HepG2 (cell line): ENCODE results near the gene RUBCNL. TPM values are rescaled to one million over a fixed set of nuclear protein-coding genes. Genes with fewer than 3 reads are reported as not detected.

Experiments used
- ATAC-seq: fragments of 200-7000 bp; cut with Tn5 transposase; 3 replicates; pipeline ENCODE4 v1.9.1; 2020; ENCODE audit warnings: mild to moderate bottlenecking, moderate library complexity
- BruUV-seq: library from RNA; stranded (reverse); fragments of 400-500 nt; replicated peaks from 2 replicates; lab custom pipeline; 2021; lab: Mats Ljungman, UMichigan
- CTCF ChIA-PET: fragments of 300-600 bp; formaldehyde crosslinking; extraction: SDS; loops from one replicate; lab custom pipeline; 2021; ENCODE audit warnings: low total read pairs, inconsistent platforms, low intra/inter-chr PET ratio; lab: Yijun Ruan, JAX
- POLR2A ChIA-PET: fragments of 350-600 bp; sonication (Branson Sonifier 250); formaldehyde crosslinking; loops from one replicate; lab custom pipeline; 2020; ENCODE audit warnings: antibody characterized with exemption, inconsistent platforms; lab: Yijun Ruan, JAX
- DNase-seq: peaks from one replicate; pipeline ENCODE4 v3.0.0-alpha.2; 2015; ENCODE audit warnings: low spot score
- FAIRE-seq: peaks from 3 replicates; lab custom pipeline; 2011; peaks lifted over from hg19 to GRCh38; lab: Jason Lieb, UNC
- H2AFZ ChIP-seq: one replicate; pipeline ENCODE4 v1.6.1; 2011; ENCODE audit warnings: low read length, inconsistent platforms
- H3K27ac ChIP-seq: fragments of 300-600 bp; 3 replicates; pipeline ENCODE4 v1.8.0; 2011; ENCODE audit warnings: mixed run types, mild to moderate bottlenecking, mixed read lengths, low read length, inconsistent platforms; ENCODE audit not compliant: insufficient read depth; ENCODE audit errors: extremely low read length
- H3K27me3 ChIP-seq, 2 experiments: fragments of 200-600 bp in 1 of 2; 2 replicates in 1 of 2; 3 replicates in 1 of 2; pipeline versions ENCODE4 v1.6.0 to v1.8.0; 2011; ENCODE audit warnings: low read length in 2 of 2, mild to moderate bottlenecking in 2 of 2, moderate library complexity in 2 of 2, inconsistent platforms in 1 of 2; ENCODE audit not compliant: insufficient read depth in 2 of 2, control insufficient read depth in 1 of 2
- H3K36me3 ChIP-seq, 2 experiments: fragments of 200-600 bp in 1 of 2; replicated peaks in 1 of 2; 2 replicates in 1 of 2; 3 replicates in 1 of 2; pipeline versions ENCODE4 v1.5.1 to v1.8.0; 2011; ENCODE audit warnings: low read length in 2 of 2, inconsistent platforms in 1 of 2; ENCODE audit not compliant: insufficient read depth in 2 of 2, control insufficient read depth in 1 of 2
- H3K4me1 ChIP-seq: 2 replicates; pipeline ENCODE4 v1.5.1; 2012; ENCODE audit warnings: low read length, inconsistent platforms; ENCODE audit not compliant: insufficient read depth
- H3K4me2 ChIP-seq: 2 replicates; pipeline ENCODE4 v1.6.0; 2011; ENCODE audit warnings: low read depth, low read length, inconsistent platforms
- H3K4me3 ChIP-seq, 3 experiments: fragments of 200-600 bp in 1 of 3; sonication (generic), shearing (Covaris generic) in 1 of 3; replicated peaks in 1 of 3; 2 replicates each; pipeline ENCODE4 v1.5.1; 2011 to 2016; ENCODE audit warnings: low read length in 3 of 3, inconsistent platforms in 2 of 3, low read depth in 2 of 3, mild to moderate bottlenecking in 2 of 3, control low read depth in 1 of 3, mixed read lengths in 1 of 3; ENCODE audit not compliant: insufficient read depth in 1 of 3
- H3K79me2 ChIP-seq: one replicate; pipeline ENCODE4 v1.6.1; 2011; ENCODE audit warnings: low read length, inconsistent platforms; ENCODE audit not compliant: insufficient read depth
- H3K9ac ChIP-seq: 2 replicates; pipeline ENCODE4 v1.6.0; 2011; ENCODE audit warnings: mild to moderate bottlenecking, low read depth, low read length, inconsistent platforms; ENCODE audit not compliant: insufficient read depth
- H3K9me3 ChIP-seq: 2 replicates; pipeline ENCODE4 v1.5.1; 2012; ENCODE audit warnings: mild to moderate bottlenecking, low read length
- H4K20me1 ChIP-seq: 2 replicates; pipeline ENCODE4 v1.6.0; 2011; ENCODE audit warnings: inconsistent platforms, mild to moderate bottlenecking, low read length, moderate library complexity; ENCODE audit not compliant: insufficient read depth
- NCOA2 ChIP-seq: sonication (generic); formaldehyde crosslinking; IDR thresholded peaks from 2 replicates; pipeline ENCODE4 v1.8.0; 2022; ENCODE audit warnings: inconsistent platforms
- ZNF431 ChIP-seq: sonication (generic); formaldehyde crosslinking; IDR thresholded peaks from 2 replicates; pipeline ENCODE4 v1.9.0; 2022; ENCODE audit warnings: missing genetic modification reagents, low read depth, mild to moderate bottlenecking, borderline replicate concordance
- ZNF670 ChIP-seq: sonication (generic); formaldehyde crosslinking; IDR thresholded peaks from 2 replicates; pipeline ENCODE4 v1.8.0; 2022; ENCODE audit warnings: mild to moderate bottlenecking, missing genetic modification reagents, borderline replicate concordance
- WGBS: methylation state at CpG from one replicate; pipeline ENCODE4 v1.1.6; 2017; ENCODE audit warnings: low lambda C conversion rate; 5-methylcytosine and 5-hydroxymethylcytosine counted together
- in situ Hi-C: cut with HindIII; loops from 2 replicates; pipeline ENCODE4 v1.10.0; 2017; ENCODE audit warnings: low pct_unique_long_range_greater_than_20kb; ENCODE audit not compliant: extremely low pct_ligation_motif_present
- intact Hi-C: fragments of 100-400 bp; cut with micrococcal nuclease; formaldehyde crosslinking; loops from one replicate; pipeline ENCODE4 v1.10.0; 2022; ENCODE audit not compliant: unreplicated experiment
- polyA plus RNA-seq, 8 experiments: library from polyadenylated mRNA; depleted of rRNA in 3 of 8; stranded (reverse) in 7 of 8; unstranded in 1 of 8; fragments of >200 nt; fragmentation: Illumina TruSeq in 4 of 8; extraction: Trizol in 4 of 8; gene quantifications; 2 replicates each; pipeline versions ENCODE4 v1.2.1 to v1.2.3, GENCODE V29; 2011 to 2016; ENCODE audit warnings: low read depth in 4 of 8, missing spikeins in 1 of 8, mixed read lengths in 1 of 8; ENCODE audit not compliant: insufficient read depth in 1 of 8
- total RNA-seq, 5 experiments: library from RNA; depleted of rRNA; stranded (reverse); fragments of >200 nt; fragmentation: Illumina TruSeq; extraction: Trizol; gene quantifications; 2 replicates each; pipeline ENCODE4 v1.2.3, GENCODE V29; 2016; ENCODE audit warnings: low read depth in 1 of 5
- TF ChIP-seq, protein P1 (sequence below): sonication (generic); formaldehyde crosslinking; IDR thresholded peaks from 2 replicates; pipeline ENCODE4 v1.5.1; 2020; ENCODE audit warnings: missing genetic modification reagents, mild to moderate bottlenecking, borderline replicate concordance
- TF ChIP-seq, protein P2 (sequence below): fragments of 450-650 bp; IDR thresholded peaks from 2 replicates; pipeline ENCODE4 v1.6.1; 2016
- TF ChIP-seq, protein P3 (sequence below): sonication (generic); formaldehyde crosslinking; IDR thresholded peaks from 2 replicates; pipeline ENCODE4 v1.4.0; 2020; ENCODE audit warnings: missing genetic modification reagents
- TF ChIP-seq, protein P4 (sequence below): sonication (generic); formaldehyde crosslinking; IDR thresholded peaks from 2 replicates; pipeline ENCODE4 v1.4.0; 2020; ENCODE audit warnings: mild to moderate bottlenecking, missing genetic modification reagents
- TF ChIP-seq, protein P5 (sequence below): sonication (generic); formaldehyde crosslinking; IDR thresholded peaks from 2 replicates; pipeline ENCODE4 v1.5.0; 2020; ENCODE audit warnings: mild to moderate bottlenecking, missing genetic modification reagents

Gene RUBCNL
- total and polyA plus RNA-seq, 2 of the 13 experiments (the other 11 are each of a cell fraction or from before 2014, with no cell fraction given) = not detected

DNA sequence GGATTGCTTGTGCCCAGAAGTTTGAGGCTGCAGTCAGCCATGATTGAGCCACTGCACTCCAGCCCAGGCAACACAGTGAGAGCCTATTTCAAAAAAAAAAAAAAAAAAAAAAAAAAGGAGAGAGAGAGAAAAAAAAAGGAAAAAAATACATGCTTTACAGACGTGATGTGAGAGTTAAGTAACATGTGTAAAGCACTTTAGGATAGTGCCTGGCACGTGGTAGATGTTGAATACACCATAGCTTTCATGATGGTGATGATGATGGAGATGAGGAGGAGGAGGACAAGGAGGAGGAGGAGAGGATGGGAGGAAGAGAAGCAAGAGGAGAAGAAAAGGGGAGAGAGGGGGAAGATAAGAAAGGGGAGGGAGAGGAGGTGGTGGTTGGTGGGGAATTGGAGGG is 15.1 kb upstream of the RUBCNL start:
- Histone ChIP-seq H2AFZ (no peak overlapping the region), H3K27ac (no peak overlapping the region), H3K79me2 (no peaks in the 10 kb centered on the region), H4K20me1 (no peaks in the 10 kb centered on the region; the same call in 1 of the 2 replicates), H3K4me2 (no peak overlapping the region), H3K27me3 (peaks cover 0 to 5% of the 10 kb centered on the region in 2 experiments; a peak in 1 of 5 replicates), H3K4me3 (no peak overlapping the region)
- FAIRE-seq = no peak
- no TSS peak for BruUV-seq
- POLR2A ChIA-PET = no interaction called here
- intact Hi-C loops = no loop called here
- no peak for ATAC-seq
- WGBS = 0% methylated on average over 2 of the region's 2 CpGs
- TF ChIP-seq, protein P1, sequence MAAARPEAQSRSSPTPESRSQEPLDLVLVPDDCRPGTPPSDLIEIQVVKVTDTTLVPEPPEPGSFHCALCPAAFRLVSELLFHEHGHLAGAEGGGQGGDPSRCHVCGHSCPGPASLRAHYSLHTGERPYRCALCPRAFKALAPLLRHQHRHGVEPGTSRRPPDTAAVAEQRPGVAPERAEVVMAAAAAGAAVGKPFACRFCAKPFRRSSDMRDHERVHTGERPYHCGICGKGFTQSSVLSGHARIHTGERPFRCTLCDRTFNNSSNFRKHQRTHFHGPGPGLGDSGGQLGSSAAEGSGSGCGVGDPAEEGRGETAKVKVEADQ (CRISPR knock-in tag) = no peak
- TF ChIP-seq, protein P2, sequence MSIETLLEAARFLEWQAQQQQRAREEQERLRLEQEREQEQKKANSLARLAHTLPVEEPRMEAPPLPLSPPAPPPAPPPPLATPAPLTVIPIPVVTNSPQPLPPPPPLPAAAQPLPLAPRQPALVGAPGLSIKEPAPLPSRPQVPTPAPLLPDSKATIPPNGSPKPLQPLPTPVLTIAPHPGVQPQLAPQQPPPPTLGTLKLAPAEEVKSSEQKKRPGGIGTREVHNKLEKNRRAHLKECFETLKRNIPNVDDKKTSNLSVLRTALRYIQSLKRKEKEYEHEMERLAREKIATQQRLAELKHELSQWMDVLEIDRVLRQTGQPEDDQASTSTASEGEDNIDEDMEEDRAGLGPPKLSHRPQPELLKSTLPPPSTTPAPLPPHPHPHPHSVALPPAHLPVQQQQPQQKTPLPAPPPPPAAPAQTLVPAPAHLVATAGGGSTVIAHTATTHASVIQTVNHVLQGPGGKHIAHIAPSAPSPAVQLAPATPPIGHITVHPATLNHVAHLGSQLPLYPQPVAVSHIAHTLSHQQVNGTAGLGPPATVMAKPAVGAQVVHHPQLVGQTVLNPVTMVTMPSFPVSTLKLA = peak; percentile 93
- TF ChIP-seq, all 625 proteins: peak for 1
- DNase-seq = no peak
- no peaks in the 10 kb centered on the region for H3K4me1 ChIP-seq
- H3K36me3 ChIP-seq = no peaks in the 10 kb centered on the region
- in situ Hi-C loops = no loop called here
- H3K9me3 ChIP-seq = no peaks in the 10 kb centered on the region
- no peak overlapping the region for H3K9ac ChIP-seq
- CTCF ChIA-PET = no interaction called here

DNA sequence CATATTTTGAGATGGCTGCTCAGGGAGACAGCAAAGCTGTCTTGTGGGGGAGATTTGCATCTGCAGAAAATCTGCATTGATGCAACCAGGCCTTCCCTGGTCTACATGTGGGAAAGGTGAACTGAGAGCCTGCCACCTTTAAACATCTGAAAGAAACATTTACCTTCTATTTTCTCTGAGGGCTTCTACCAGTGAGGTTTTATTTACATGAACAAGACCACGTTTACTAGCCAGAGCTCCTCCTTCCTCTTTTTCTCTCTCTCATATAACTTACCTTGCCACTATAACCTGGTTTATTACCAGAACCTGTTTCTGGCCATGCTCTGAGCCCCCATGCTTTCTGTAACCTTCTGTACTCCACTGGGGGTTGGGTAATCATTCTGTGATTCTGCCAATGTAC is 14.4 kb upstream of the RUBCNL start:
- Histone ChIP-seq H3K9ac (no peak overlapping the region), H3K4me1 (no peaks in the 10 kb centered on the region), H2AFZ (no peak overlapping the region), H3K36me3 (no peaks in the 10 kb centered on the region), H3K79me2 (no peaks in the 10 kb centered on the region), H3K4me3 (no peak overlapping the region), H3K27ac (no peak overlapping the region), H3K9me3 (no peaks in the 10 kb centered on the region), H3K4me2 (no peak overlapping the region), H3K27me3 (peaks cover 0 to 5% of the 10 kb centered on the region in 2 experiments; a peak in 1 of 5 replicates), H4K20me1 (no peaks in the 10 kb centered on the region; the same call in 1 of the 2 replicates)
- DNase-seq (no peak), FAIRE-seq (no peak), ATAC-seq (no peak)
- no TSS peak for BruUV-seq
- intact Hi-C loops (no loop called here), in situ Hi-C loops (no loop called here)
- ChIA-PET CTCF (no interaction called here), POLR2A (no interaction called here)
- WGBS = 0% methylated on average over 1 of the region's 1 CpG
- TF ChIP-seq, protein P3, sequence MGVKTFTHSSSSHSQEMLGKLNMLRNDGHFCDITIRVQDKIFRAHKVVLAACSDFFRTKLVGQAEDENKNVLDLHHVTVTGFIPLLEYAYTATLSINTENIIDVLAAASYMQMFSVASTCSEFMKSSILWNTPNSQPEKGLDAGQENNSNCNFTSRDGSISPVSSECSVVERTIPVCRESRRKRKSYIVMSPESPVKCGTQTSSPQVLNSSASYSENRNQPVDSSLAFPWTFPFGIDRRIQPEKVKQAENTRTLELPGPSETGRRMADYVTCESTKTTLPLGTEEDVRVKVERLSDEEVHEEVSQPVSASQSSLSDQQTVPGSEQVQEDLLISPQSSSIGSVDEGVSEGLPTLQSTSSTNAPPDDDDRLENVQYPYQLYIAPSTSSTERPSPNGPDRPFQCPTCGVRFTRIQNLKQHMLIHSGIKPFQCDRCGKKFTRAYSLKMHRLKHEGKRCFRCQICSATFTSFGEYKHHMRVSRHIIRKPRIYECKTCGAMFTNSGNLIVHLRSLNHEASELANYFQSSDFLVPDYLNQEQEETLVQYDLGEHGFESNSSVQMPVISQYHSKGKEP = no peak
- TF ChIP-seq, protein P4, sequence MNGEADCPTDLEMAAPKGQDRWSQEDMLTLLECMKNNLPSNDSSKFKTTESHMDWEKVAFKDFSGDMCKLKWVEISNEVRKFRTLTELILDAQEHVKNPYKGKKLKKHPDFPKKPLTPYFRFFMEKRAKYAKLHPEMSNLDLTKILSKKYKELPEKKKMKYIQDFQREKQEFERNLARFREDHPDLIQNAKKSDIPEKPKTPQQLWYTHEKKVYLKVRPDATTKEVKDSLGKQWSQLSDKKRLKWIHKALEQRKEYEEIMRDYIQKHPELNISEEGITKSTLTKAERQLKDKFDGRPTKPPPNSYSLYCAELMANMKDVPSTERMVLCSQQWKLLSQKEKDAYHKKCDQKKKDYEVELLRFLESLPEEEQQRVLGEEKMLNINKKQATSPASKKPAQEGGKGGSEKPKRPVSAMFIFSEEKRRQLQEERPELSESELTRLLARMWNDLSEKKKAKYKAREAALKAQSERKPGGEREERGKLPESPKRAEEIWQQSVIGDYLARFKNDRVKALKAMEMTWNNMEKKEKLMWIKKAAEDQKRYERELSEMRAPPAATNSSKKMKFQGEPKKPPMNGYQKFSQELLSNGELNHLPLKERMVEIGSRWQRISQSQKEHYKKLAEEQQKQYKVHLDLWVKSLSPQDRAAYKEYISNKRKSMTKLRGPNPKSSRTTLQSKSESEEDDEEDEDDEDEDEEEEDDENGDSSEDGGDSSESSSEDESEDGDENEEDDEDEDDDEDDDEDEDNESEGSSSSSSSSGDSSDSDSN = no peak
- TF ChIP-seq NCOA2 (no peak), ZNF670 (CRISPR knock-in tag) (no peak), ZNF431 (no peak)
- TF ChIP-seq, protein P5, sequence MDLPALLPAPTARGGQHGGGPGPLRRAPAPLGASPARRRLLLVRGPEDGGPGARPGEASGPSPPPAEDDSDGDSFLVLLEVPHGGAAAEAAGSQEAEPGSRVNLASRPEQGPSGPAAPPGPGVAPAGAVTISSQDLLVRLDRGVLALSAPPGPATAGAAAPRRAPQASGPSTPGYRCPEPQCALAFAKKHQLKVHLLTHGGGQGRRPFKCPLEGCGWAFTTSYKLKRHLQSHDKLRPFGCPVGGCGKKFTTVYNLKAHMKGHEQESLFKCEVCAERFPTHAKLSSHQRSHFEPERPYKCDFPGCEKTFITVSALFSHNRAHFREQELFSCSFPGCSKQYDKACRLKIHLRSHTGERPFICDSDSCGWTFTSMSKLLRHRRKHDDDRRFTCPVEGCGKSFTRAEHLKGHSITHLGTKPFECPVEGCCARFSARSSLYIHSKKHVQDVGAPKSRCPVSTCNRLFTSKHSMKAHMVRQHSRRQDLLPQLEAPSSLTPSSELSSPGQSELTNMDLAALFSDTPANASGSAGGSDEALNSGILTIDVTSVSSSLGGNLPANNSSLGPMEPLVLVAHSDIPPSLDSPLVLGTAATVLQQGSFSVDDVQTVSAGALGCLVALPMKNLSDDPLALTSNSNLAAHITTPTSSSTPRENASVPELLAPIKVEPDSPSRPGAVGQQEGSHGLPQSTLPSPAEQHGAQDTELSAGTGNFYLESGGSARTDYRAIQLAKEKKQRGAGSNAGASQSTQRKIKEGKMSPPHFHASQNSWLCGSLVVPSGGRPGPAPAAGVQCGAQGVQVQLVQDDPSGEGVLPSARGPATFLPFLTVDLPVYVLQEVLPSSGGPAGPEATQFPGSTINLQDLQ (CRISPR knock-in tag) = no peak
